RCC 7860 (cell line): ENCODE results near the gene ADPGK.
"Not testable (repeated sequence)": the region's sequence is repeated elsewhere in the genome, so short reads cannot be mapped to it uniquely, and the experiment has no call there.

Source experiments
- DNase-seq: peaks from one replicate; pipeline ENCODE4 v3.0.0-alpha.2; 2015; ENCODE audit warnings: low spot score
- FAIRE-seq: peaks from 2 replicates; lab custom pipeline; 2012; peaks lifted over from hg19 to GRCh38; lab: Jason Lieb, UNC

Gene ADPGK

DNA sequence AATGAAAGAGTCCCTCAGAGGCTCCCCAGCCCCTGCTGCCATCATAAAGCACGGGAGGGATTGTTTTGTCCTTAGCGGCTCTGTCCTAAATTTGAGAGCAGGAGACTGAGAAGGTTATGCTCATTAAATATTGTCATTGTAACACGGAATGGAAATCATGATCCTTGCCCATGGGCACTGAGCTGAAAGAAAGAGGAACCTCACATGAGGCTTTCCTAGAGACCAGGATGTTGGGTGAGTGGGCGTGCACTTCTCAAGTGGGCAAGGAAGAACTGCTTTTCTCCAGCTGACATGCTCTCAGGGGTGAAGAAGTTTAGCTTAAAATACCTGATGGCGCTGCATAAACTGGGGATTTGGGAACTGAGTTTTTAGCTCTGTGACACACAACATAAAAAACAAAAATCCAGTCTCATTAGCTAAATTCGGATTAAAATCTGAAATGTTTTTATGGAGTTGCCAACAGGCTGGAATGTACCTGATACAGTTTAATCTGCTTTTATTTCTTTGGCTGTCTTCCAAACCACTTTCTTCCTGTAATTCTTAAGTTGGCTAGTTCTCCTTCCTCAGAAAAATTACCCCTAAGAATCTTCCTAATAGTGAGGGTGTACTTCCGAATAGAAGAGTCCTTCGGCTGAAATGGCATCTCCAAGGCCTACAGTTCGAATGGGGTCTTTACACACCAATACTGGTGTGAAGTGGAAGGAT is 31.7 kb downstream of the ADPGK start:
- DNase-seq (no peak), FAIRE-seq (no peak)

DNA sequence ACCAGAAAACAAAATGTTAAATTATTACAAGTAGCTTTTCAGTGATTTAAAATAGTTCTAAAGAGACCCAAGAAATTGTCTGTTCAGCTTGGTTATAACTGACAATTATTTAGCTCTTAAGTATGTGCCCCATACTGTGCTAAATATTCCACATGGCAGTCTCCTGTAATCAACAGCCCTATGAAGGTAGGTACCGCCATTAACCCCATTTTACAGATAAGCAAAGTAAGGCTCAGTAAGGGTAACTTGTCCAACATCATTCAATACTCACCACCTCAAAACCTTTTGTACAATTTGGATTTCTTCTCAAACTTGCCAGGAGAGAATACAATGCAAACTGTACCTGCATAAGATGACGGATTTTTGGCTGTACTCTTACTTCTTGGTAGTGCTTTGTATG is 33.9 kb downstream of the ADPGK start:
- FAIRE-seq (no peak), DNase-seq (no peak)

DNA sequence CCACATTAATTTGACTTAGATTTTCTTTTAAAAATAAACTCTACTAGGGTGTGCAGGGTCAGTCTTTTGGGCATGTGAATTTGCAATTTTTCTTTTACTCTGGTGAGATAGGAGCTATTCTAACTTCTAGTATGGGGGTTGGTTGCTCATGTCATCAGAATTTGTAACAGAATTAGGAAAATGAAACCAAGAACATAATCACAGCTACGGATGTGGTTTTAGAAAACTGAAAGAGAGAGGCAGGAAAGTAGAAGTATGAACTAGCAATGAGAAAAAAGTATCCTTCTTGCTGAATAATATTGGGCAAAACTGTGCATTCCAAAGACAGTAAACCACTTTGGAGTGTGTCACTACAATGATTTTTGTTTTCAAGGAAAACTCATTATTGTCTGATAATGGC is 43.3 kb downstream of the ADPGK start:
- no peak for FAIRE-seq
- DNase-seq, result no peak

DNA sequence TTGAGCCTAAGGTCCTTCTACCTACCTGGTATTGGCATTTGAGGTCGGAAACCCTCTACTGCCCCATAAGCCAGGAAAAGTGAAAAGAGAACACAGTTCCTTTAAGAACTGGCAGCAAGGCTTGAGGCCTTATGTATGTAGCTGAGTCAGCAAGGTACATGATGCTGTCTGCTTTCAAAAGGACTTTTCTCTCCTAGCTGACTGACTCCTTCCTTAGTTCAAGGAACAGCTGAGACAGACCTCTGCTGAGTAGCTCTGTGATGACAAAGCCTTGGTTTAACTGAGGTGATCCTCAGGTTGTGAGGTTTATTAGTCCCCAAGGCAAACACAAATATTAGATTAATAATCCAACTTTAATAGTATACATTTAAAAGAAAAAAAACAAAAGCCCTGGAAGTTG is 45.8 kb downstream of the ADPGK start:
- DNase-seq (no peak), FAIRE-seq (no peak)

DNA sequence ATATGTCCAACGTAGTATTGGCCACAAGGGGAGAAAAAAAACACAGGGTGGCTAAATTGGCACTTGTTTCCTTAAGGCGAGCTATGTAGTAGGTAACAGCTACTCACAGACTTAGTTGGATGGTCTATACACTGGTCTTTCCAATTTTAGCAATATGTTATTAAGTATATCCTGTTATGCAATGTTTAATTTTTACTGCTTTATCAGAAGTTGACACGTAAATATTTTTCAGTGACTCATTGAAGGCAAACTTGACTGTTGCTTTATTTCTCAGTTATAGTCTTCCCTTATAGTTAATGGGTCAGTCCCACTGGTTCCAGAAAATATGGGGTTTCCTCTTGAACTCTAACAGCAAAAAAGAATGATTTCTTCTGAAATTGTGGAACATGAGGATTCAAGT is 46.5 kb downstream of the ADPGK start:
- FAIRE-seq (no peak), DNase-seq (no peak)

DNA sequence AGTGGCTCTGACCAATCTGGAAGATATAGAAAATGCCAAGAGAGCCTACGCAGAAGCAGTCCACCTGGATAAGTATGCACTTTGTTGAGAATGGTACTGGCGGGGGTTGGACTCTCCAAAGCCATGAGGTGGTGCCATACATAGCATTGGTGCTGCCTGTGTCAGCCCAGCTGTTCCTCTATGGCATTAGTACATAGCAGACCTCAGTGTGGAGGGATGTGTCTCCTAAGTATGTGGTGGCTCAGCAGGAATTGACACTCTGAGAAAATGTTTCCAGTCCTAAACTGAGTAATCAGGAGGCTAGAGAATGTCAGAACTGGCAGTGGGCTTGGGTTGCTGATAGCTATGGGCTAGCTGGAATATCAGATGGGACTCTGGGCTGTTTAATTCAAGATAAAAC is 48.4 kb downstream of the ADPGK start:
- FAIRE-seq, result no peak
- no peak for DNase-seq

DNA sequence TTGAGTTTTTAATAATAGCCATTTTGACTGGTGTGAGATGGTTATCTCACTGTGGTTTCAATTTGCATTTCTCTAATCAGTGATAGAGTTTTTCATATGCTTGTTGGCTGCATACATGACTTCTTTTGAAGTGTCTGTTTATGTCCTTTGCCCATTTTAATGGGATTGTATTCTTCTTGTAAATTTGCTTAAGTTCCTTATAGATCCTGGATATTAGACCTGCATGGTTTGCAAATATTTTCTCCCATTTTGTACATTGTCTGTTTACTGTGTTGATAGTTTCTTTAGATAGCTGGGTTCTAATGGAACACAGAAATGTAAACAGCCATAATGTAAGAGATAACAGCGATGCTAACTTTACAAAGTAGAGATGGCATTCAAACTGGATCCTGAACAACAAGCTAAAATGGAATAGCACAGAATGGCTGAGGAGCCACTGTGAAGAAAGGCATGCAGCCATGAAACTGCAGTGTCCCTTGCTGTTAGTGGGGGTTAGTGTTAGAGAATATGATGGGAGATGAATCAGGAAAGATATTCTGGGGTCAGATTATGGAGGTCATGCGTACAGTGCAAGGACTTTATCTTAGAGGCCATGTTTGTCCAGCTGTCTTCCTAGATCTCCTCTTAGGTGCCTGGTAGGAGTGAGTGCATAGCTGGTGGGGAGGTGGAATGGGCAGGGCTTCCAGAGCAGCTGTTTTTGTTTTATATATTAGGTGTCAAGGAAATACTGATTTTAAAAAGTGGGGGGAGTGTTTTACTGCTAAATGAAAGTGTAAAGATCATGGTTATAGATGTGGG is 49.4 kb downstream of the ADPGK start:
- DNase-seq, result no peak
- FAIRE-seq, result no peak

DNA sequence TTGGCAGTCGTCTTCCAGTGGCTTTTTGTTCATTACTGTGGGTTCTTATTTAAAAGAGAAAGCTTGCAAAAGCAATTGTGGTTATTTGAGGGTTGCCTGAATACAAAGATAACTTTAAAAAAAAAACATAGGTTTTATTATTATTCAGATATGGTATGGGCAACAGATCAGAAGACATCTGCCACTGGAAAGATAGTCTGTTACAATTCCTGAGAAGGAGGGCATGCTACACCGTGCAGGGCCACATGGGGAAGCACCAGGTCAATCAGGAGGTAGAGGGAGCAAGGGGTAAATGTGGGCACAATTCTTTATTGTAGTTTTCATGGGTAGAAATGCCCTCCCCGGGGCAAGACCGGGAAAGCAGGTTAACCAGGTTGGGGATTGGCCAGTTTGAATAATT is 51.0 kb downstream of the ADPGK start:
- DNase-seq, result no peak
- FAIRE-seq, result no peak

DNA sequence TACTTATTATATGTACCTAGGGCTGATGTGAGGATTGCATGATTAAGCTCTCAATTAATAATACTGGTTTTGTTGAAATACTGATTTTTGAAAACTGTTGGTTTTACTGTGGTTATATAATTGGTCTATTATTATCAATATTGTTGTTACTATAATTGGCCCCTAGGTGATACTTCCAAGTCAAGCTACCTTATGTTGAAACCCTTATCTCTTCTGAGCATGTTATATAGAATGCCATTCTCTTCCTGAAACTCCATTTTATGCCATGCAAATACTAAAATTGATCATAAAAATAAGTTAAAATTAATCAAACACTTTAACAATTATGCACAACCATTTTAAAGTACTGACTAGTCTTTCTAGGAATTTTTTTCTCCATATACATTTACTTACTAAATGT is 51.5 kb downstream of the ADPGK start:
- DNase-seq, result no peak
- no peak for FAIRE-seq

DNA sequence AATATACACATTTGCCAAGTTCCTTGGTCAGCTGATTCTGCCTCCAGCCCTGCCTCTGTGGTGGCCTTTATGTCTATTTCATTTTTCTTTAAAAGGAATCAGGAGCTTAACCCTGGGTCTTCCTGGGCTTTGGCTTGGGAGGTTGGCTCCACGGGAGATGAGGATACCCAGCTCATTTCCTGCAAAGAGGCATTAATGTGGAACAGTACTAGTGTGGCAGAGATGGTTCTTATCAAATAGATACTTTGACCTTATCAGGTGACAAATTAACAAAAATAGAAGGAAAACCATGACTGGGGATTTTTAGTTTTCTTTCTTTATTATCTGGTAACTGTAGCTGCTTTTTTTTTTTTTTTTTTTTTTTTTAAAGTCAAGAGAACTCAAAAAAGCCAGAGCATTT is 54.7 kb downstream of the ADPGK start:
- FAIRE-seq, result no peak
- DNase-seq, result no peak

DNA sequence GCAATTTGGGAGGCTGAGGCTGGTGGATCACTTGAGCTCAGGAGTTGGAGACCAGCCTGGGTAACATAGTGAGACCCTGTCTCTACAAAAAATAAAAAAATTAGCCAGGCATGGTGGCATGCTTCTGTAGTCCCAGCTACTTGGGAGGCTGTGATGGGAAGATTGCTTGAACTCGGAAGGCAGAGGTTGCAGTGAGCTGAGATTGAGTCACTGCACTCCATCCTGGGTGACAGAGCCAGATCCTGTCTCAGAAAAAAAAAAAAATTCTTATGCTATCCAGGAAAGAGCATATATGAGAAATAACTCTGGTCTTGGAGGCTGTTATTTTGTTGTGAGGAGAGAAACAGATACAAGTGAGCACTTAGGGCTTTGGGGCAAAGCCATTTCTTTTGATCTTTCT is 55.3 kb downstream of the ADPGK start:
- DNase-seq, FAIRE-seq: not testable (repeated sequence)

DNA sequence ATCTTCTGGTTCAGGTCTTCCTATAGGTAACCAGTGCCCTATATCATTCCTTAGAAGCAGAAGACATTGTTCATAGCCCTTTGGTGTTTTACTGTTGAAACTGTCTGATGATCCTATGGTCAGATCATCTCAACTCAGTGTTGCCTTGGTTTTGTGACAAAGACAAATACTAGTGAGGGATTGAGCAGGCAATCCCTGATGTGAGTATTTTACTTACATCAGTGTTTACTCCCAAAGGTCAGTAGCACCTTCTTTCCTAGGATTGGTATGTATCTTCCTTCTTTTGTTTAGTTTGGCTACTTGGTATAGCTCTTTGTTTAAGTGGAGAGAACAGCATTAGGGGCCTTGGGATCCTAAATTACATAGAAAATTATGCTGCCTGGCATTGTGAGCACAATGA is 56.4 kb downstream of the ADPGK start:
- FAIRE-seq (no peak), DNase-seq (no peak)

DNA sequence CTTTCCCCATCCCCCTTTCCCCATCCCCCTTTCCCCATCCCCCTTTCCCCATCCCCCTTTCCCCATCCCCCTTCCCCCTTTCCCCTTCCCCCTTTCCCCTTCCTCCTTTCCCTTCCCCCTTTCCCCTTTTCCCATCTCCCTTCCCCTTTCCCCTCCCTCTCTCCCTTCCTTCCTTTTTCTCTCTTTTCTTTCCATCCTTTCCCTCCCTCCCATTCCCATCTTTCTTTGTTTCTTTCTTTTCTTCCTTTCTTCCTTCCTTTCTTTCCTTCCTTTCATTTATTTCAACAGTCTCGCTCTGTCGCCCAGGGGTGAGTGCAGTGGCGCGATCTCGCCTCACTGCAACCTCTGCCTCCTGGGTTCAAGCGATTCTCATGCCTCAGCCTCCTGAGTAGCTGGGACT is 57.7 kb downstream of the ADPGK start:
- FAIRE-seq, DNase-seq: not testable (repeated sequence)

DNA sequence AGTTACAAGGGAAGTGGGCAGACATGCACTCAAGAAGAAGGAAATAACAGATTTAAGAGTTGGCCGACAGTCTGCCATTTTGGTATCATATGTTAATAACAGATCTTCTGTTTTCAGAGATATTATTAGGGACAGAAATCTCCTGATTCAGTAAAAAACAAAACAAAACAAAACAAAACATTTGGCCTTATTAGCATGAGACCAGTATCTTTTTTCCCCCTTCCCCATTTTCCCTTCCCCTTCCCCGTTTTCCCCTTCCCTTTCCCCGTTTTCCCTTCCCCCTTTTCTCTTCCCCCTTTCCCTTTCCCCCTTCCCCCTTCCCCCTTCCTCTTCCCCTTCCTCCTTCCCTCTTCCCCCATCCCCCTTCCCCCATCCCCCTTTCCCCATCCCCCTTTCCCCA is 58.1 kb downstream of the ADPGK start:
- FAIRE-seq (no peak), DNase-seq (no peak)

DNA sequence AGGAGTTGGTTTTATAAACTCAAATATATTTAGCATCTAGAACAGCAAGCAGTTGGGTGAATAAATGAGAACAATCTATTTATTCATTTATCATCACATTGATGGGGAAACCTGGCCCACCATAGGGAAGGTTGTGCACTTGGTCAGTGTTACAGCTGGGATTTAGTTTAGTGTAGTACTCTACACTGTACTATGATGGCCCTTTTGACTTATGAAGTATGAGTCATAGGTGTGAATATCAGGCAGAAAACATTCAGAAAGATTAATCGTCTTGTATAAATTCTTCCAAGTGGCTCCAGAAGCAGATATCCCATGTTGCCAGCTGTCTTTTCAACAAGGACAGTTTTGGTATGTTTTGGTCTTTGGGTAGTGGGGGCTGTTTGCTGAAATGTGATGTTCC is 59.5 kb downstream of the ADPGK start:
- DNase-seq (no peak), FAIRE-seq (no peak)

DNA sequence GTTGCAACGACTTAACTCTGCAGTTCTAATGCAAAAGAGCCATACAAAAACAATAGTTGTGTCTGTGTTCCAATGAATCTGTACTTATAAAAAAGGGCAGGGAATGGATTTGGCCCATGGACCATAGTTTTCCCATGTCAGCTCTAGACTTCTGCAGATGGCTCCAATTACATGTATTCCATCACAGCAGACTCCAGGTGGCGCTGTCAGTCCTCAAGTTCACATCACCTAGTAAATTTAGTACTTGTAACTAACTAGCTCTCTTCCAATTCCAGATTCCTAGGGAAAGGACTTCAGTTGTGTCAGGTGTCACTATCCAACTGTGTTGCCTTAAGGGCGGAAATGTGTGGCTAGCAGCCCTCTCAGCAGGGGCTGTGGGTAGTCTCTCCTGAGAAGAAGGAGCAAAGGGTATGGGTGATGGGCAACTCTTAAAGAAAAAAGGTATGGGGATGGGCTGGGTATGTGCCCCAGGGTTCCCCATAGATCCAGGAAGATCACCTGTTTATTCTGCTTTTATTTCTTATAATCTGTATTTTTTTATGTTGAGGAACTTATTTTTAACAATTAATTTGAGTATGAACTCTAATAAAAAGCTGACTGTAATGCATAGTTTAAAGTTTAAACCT is 61.4 kb downstream of the ADPGK start:
- FAIRE-seq (no peak), DNase-seq (peak; percentile 41)

DNA sequence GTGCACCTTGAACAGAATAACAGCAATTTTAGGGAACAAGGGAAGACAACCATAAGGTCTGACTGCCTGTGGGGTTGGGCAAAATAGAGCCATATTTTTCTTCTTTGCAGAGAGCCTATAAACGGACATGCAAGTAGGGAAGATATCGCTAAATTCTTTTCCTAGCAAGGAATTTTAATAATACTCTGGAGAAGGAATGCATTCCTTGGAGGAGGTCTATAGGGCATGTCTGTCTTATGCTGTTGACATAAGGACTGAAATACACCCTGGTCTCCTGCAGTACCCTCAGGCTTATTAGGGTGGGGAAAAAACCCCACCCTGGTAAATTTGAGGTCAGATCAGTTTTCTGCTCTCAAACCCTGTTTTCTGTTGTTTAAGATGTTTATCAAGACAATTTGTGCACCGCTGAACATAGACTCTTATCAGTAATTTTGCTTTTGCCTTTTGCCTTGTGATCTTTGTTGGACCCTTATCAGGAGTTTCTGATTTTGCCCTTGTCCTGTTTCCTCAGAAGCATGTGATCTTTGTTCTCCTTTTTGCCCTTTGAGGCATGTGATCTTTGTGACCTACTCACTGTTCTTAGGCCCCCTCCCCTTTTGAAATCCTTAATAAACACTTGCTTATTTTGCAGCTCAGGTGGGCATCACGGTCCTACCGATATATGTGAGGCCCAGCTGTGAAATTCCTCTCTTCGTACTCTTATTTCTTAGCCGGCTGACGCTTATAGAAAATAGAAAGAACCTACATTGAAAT is 74.8 kb downstream of the ADPGK start:
- DNase-seq, FAIRE-seq: not testable (repeated sequence)

DNA sequence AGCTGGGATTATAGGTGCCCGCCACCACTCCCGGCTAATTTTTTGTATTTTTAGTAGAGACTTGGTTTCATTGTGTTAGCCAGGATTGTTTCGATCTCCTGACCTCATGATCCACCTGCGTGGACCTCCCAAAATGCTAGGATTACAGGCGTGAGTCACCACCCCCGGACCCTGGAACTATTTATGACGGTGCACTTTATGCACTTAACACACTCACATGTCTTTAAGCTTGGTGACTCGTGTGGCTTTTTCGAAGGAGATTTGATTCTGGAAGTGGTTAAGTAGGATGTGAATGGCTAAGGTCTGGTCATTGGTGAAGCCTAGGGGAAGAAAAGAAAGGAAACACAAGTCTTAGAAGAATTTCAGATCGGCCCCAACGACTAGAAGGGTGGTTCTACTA is 77.3 kb downstream of the ADPGK start:
- peak; percentile 17 for DNase-seq
- FAIRE-seq, result no peak
